ENCODE results near the gene EFNA4. TPM values are rescaled to one million over a fixed set of nuclear protein-coding genes. Genes with fewer than 3 reads are reported as not detected.

The EFNA4 gene
- total RNA-seq, 1 experiment from 2014 or later = 11.8 TPM

DNA sequence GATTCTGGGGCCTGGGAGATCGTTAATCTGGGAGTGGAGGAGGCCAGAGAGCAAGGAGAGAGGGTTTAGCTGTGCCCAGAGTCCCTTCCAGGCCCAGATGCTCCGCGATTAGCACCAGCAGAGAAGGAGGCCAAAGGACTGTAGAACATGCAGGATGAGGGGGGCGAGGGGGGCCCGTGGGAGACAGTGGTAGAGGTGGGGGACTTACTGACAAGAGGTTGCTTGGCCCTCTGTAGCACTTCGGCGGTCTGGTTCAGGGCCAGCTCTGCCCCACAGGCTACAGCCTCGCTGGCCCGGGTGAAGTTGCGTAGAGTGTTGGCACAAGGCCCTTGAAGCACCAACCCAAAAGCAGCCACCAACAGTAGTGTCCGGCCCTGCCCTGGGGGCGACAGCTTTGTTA lies 30.7 kb upstream of the EFNA4 start:
- Mint-ChIP-seq H3K27me3 (ENCODE audit: low read depth) (peaks cover 32% of the 10 kb centered on the region), H3K27ac (no peak overlapping the region), H3K4me3 (no peak overlapping the region), H3K9me3 (no peaks in the 10 kb centered on the region), H3K36me3 (ENCODE audit: insufficient read depth in 1 of 3, low read depth in 3 of 3) (no peaks in the 10 kb centered on the region), H3K4me1 (peaks cover 0 to 9% of the 10 kb centered on the region in 2 experiments; a peak in 2 of 4 replicates)
- Histone ChIP-seq H3K79me2 (ENCODE audit: insufficient read depth, low read length) (no peaks in the 10 kb centered on the region), H4K91ac (ENCODE audit: insufficient read length, low read depth, low read length) (no peak overlapping the region), H3K27ac (ENCODE audit: insufficient read length, low read depth, low read length) (no peak overlapping the region), H4K8ac (replicated peaks; ENCODE audit: insufficient read length, low read depth, low read length) (no peak overlapping the region), H4K5ac (ENCODE audit: insufficient read length, low read depth, low read length) (no peak overlapping the region), H4K20me1 (ENCODE audit: control insufficient read depth, insufficient read depth, insufficient read length) (no peaks in the 10 kb centered on the region), H3K14ac (ENCODE audit: insufficient read depth, low read length) (no peak overlapping the region), H2BK20ac (ENCODE audit: low read depth, low read length, poor library complexity, severe bottlenecking) (no peak overlapping the region), H2BK15ac (ENCODE audit: low read depth, low read length) (no peak overlapping the region), H3T11ph (ENCODE audit: low read length) (no peak overlapping the region), H3K9me3 (ENCODE audit: control insufficient read depth, low read depth, low read length) (no peaks in the 10 kb centered on the region), H3K9ac (ENCODE audit: extremely low read depth, insufficient read length, low read length) (no peak overlapping the region), H3K4me1 (ENCODE audit: insufficient read depth, low read length) (no peaks in the 10 kb centered on the region), H2BK5ac (ENCODE audit: insufficient read length, low read length) (no peak overlapping the region), H3K27me3 (ENCODE audit: insufficient read depth, low read length) (no peaks in the 10 kb centered on the region), H2AK5ac (ENCODE audit: insufficient read length, low read length) (no peak overlapping the region), H2AFZ (ENCODE audit: low read length) (no peak overlapping the region), H2BK12ac (ENCODE audit: insufficient read length, low read depth, low read length) (no peak overlapping the region), H3K4me2 (ENCODE audit: insufficient read depth, insufficient read length, low read length) (no peak overlapping the region), H3K79me1 (ENCODE audit: insufficient read depth, low read depth, low read length, poor library complexity, severe bottlenecking) (no peaks in the 10 kb centered on the region), H3K4ac (ENCODE audit: low read depth, low read length) (no peak overlapping the region), H3K23me2 (ENCODE audit: insufficient read length, low read depth, low read length, poor library complexity, severe bottlenecking) (no peaks in the 10 kb centered on the region), H3K18ac (ENCODE audit: insufficient read length, low read depth, low read length) (no peak overlapping the region), H3K56ac (ENCODE audit: insufficient read length, low read depth, low read length) (no peak overlapping the region), H2BK120ac (ENCODE audit: low read depth, low read length, poor library complexity, severe bottlenecking) (no peak overlapping the region), H3K23ac (ENCODE audit: insufficient read length, low read depth, low read length) (no peak overlapping the region)
- TF ChIP-seq, protein P1, sequence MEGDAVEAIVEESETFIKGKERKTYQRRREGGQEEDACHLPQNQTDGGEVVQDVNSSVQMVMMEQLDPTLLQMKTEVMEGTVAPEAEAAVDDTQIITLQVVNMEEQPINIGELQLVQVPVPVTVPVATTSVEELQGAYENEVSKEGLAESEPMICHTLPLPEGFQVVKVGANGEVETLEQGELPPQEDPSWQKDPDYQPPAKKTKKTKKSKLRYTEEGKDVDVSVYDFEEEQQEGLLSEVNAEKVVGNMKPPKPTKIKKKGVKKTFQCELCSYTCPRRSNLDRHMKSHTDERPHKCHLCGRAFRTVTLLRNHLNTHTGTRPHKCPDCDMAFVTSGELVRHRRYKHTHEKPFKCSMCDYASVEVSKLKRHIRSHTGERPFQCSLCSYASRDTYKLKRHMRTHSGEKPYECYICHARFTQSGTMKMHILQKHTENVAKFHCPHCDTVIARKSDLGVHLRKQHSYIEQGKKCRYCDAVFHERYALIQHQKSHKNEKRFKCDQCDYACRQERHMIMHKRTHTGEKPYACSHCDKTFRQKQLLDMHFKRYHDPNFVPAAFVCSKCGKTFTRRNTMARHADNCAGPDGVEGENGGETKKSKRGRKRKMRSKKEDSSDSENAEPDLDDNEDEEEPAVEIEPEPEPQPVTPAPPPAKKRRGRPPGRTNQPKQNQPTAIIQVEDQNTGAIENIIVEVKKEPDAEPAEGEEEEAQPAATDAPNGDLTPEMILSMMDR (conservative IDR thresholded peaks at IDR 0.05) = no peak
- no peak for DNase-seq
- WGBS (ENCODE audit: extremely low coverage, insufficient read length, low lambda C conversion rate) = no CpG with 5 or more reads among the region's 12 CpGs

Data from H9 (cell line).